Activated naive CD8-positive, alpha-beta T cell (primary cell): ENCODE data around the gene MARCHF10.

Experiments
- H3K27ac Mint-ChIP-seq: one replicate; pipeline ENCODE4 v1.8.0; 2021; ENCODE audit warnings: mixed read lengths
- H3K27me3 Mint-ChIP-seq: one replicate; pipeline ENCODE4 v1.8.0; 2021; ENCODE audit warnings: mixed read lengths
- H3K36me3 Mint-ChIP-seq: one replicate; pipeline ENCODE4 v1.8.0; 2021; ENCODE audit warnings: mixed read lengths
- H3K4me1 Mint-ChIP-seq: one replicate; pipeline ENCODE4 v1.8.0; 2021; ENCODE audit warnings: low read depth, mixed read lengths
- H3K4me3 Mint-ChIP-seq: one replicate; pipeline ENCODE4 v1.8.0; 2021; ENCODE audit warnings: mild to moderate bottlenecking, mixed read lengths
- H3K9me3 Mint-ChIP-seq: one replicate; pipeline ENCODE4 v1.8.0; 2021; ENCODE audit warnings: low read depth, mixed read lengths

MARCHF10 gene

DNA sequence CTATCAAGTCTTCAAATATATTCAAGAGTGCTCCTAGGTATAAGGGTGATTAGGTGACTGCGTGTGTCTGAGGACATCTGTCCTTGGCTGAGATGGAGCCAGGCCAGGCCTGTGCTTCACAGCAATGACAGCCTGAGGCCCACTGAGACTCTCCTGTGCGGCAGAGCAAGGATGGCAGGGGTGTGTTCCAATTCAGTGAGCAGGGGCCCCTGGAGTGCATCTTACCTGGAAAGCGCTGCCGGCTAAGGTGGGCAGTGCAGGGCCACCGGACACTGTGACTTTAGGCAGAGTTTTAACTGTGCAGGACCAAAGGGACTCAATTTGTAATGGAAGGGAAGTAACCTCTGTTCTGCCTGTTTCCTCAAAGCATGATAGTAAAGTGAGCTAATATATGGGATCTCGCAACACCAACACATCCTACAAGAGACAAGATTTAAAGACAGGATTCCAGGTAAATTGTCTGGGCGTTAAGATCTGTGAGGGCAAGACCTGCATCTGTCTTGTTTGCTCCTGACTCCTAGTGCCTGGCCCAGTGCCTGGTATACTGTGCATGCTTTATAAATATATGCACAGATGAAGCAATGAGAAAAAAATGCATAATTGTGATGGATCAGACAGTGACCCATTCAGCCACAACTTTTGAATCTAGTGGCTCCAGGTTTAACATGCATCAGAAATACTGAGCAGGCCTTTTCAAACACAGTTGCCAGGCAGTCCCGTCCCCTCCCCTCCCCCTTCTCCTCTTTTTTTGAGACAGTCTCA is 93.9 kb downstream of the MARCHF10 start:
- Mint-ChIP-seq H3K36me3 (peaks cover 2% of the 10 kb centered on the region), H3K4me3 (no peak overlapping the region), H3K27me3 (no peaks in the 10 kb centered on the region), H3K4me1 (peaks cover 8% of the 10 kb centered on the region), H3K9me3 (no peaks in the 10 kb centered on the region), H3K27ac (no peak overlapping the region)

DNA sequence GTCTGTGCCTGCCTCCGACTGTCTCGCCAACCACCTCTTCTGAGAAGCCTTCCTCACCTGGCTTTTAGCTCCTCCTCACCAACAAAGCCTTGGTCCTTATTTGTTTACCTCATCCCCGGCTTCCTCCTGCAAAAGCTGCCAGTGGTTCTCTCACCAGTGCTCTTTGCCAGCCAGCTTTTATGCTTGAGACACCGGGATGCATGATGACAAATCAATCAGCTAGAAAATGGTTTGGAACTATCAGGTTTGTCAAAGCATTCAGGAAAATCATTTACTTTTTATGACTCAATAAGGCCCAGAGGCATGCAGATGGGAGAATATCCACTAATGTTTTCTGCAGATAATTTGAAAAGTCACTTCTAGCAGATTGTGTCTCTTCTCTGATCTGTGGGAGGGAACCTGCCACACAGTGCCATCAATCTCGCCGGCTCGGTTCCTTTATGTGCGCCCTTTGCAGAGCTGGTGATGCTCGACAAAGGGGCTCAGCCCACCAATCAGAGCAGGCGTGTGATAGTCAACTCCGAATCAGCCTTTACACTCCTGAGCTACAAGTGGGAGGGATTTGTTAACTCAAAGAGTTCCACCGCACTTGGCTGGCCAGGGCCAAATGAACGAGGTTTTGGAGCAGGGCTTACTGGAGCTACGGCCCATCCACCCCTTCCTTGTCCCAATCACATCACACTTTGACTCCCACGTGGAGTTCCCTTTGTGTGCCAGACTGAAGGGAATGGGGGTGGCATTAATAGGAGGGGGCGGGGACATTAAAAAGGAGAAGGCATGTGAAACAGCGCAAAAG is 94.8 kb downstream of the MARCHF10 start:
- no peaks in the 10 kb centered on the region for H3K27me3 Mint-ChIP-seq
- H3K9me3 Mint-ChIP-seq: no peaks in the 10 kb centered on the region
- peaks cover 2% of the 10 kb centered on the region for H3K4me1 Mint-ChIP-seq
- H3K4me3 Mint-ChIP-seq: no peak overlapping the region
- no peak overlapping the region for H3K27ac Mint-ChIP-seq
- H3K36me3 Mint-ChIP-seq: peaks cover 2% of the 10 kb centered on the region

DNA sequence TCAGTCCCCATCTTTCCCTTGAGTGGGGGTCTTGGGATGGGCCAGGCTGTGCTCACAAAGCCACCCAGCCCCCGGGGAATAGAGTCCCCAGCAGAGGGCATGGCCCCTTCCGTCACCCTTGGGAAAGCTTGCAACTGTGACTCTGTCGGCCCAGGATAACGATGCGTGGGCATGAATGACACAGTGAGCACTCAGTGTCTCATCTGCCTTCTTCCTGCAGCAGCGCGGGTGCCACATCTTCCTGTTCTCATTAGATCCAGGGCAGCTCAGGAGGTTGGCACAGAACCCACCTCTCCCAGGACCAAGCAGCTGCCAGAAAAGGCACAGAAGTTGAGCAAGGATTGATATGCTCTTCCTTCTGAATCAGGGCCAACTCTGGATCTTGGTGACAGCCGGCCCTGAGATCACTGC is 95.9 kb downstream of the MARCHF10 start:
- H3K4me1 Mint-ChIP-seq: no peaks in the 10 kb centered on the region
- H3K9me3 Mint-ChIP-seq: no peaks in the 10 kb centered on the region
- no peaks in the 10 kb centered on the region for H3K27me3 Mint-ChIP-seq
- peaks cover 2% of the 10 kb centered on the region for H3K36me3 Mint-ChIP-seq
- no peak overlapping the region for H3K4me3 Mint-ChIP-seq
- H3K27ac Mint-ChIP-seq: no peak overlapping the region

- peaks cover 5% of the 10 kb centered on the region for H3K27me3 Mint-ChIP-seq
- peaks cover 7% of the 10 kb centered on the region for H3K4me1 Mint-ChIP-seq
- no peak overlapping the region for H3K4me3 Mint-ChIP-seq
- H3K36me3 Mint-ChIP-seq: peaks cover 2% of the 10 kb centered on the region
- H3K9me3 Mint-ChIP-seq: no peaks in the 10 kb centered on the region
- H3K27ac Mint-ChIP-seq: no peak overlapping the region
Observed at GRCh38 chr17:62708587-62708986, 99.5 kb downstream of the MARCHF10 start.

DNA sequence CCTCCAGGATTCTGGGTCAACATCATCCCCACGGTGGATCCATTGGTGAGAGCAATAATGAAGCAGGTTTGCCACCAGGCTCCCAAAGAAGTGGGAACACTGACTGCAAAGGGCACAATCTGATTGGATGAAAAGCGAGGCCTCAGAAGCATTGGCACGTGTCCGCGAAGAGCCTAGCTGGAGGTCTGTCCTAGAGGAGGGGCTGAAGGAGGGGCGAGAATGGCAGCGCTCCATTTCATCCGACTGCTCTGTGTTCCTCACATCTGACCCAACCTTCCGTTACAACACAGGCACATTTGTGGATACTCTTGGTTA is 100.7 kb downstream of the MARCHF10 start:
- peaks cover 5% of the 10 kb centered on the region for H3K27me3 Mint-ChIP-seq
- H3K4me3 Mint-ChIP-seq: no peak overlapping the region
- peaks cover 2% of the 10 kb centered on the region for H3K36me3 Mint-ChIP-seq
- peaks cover 7% of the 10 kb centered on the region for H3K4me1 Mint-ChIP-seq
- H3K27ac Mint-ChIP-seq: no peak overlapping the region
- no peaks in the 10 kb centered on the region for H3K9me3 Mint-ChIP-seq

DNA sequence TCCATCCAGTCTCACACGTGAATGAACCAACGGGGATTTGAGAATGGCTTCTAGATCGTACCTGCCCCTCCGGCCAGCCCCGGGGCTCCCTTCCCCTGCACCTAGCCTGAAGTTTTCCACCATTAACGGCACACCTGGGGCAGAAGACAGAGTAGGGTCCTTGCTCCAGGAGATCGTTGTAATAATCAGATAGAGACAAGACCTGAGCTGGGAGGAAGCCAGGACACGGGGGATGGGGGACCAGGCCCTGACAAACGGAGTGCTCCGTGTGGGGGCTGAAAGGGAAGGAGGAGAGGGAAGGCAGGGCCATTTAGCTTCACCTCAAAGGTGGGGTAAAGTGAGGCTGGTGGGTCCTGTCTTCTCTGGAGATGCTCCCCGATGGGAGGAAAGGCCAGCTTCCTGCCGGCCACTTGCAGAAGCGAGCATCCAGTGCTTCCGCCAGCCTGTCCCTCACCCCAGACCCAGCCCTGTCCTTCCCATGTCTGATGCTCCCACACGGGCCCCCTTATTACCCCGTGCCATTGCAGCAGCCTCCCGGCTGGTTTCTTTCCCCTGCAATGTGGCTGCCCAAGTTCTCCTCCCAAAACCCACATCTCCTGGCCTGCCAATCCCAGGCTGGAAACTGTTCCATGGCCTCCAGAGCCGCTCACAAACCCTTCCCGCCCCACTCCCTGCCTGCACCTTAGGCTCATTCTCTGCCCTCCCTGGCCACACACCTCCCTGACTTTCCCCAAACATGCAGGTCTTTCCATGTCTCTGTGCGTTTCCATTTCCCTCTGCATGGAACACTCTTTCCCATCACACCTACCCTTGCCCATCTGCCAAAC is 101.3 kb downstream of the MARCHF10 start:
- Mint-ChIP-seq H3K9me3 (no peaks in the 10 kb centered on the region), H3K4me1 (peaks cover 7% of the 10 kb centered on the region), H3K4me3 (no peak overlapping the region), H3K27ac (no peak overlapping the region), H3K27me3 (peaks cover 5% of the 10 kb centered on the region), H3K36me3 (peaks cover 2% of the 10 kb centered on the region)

DNA sequence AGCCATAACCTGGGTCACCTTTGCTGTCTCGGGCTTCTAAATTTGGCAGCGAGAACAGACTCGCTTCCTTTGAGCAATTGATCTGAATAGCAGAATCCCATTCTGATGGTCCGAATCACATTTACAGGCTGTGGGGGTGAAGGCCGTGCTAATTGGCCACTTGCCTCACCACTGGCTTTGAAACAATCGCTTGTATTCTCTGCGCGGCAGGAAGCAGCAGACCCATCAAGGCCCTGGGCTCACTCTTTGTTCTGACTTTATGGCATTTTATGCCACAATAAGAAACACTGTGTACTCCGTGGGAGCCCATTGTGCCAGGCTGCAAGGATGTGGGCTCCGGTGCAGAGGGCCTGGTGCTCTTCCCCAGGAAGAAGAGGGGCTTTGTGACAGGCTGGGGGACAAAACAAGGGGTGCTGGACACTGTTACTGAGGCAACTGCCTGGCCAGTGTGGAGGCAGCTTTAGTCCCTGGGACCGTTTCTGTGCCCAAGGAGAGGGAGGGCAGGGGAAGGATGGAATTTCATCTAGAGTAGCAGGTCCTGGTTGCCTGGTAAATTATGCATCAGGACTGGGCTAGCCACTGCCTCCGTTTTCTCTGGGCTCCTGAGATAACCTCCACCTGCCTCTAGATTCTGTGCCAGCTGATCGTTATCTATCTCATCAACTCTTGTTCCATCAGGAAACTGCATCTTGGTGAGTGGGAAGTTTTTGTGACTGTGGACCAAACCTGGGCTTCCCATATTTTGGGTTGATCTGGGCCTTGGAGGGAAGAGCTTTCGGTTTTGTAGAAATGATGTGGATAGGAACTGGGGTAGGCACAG is 102.1 kb downstream of the MARCHF10 start:
- no peak overlapping the region for H3K27ac Mint-ChIP-seq

DNA sequence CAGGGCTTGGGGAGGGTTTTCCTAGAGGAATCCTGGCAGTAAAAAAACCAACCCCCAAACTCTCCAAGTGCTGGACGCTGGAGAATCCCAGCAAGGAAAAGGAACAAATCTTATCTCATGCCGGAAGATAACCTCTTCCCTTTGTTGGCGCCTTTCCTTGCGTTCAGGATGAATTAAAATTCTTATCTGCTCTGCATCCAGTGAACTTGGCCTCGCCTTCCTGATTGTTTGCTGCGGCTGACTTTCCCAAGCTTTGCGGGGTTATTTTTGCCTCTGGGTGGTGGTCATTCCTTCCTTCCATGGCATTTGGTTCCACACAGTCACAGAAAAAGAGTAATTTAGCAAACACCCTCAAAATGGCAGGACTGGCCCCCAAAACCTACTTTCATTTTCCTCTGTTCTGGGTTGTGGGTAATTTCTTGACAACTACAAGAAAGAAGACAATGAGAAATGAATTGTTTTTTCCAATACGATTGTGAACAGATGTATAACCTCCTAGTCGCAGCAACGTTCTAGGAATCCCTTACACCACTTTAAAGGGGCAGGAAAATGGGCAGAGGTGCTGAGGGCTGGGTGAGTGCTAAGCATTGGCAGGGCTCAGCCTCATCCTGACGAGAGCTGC is 102.8 kb downstream of the MARCHF10 start:
- peaks cover 2% of the 10 kb centered on the region for H3K36me3 Mint-ChIP-seq
- H3K27ac Mint-ChIP-seq: no peak overlapping the region
- peak overlapping the region; percentile 81 for H3K4me3 Mint-ChIP-seq
- H3K9me3 Mint-ChIP-seq: no peaks in the 10 kb centered on the region
- peaks cover 7% of the 10 kb centered on the region for H3K4me1 Mint-ChIP-seq
- H3K27me3 Mint-ChIP-seq: peaks cover 5% of the 10 kb centered on the region

More for the DNA sequence above, 102.1 kb downstream of the MARCHF10 start:
- peaks cover 5% of the 10 kb centered on the region for H3K27me3 Mint-ChIP-seq
- H3K4me3 Mint-ChIP-seq: no peak overlapping the region
- H3K9me3 Mint-ChIP-seq: no peaks in the 10 kb centered on the region
- peaks cover 2% of the 10 kb centered on the region for H3K36me3 Mint-ChIP-seq
- peaks cover 7% of the 10 kb centered on the region for H3K4me1 Mint-ChIP-seq

DNA sequence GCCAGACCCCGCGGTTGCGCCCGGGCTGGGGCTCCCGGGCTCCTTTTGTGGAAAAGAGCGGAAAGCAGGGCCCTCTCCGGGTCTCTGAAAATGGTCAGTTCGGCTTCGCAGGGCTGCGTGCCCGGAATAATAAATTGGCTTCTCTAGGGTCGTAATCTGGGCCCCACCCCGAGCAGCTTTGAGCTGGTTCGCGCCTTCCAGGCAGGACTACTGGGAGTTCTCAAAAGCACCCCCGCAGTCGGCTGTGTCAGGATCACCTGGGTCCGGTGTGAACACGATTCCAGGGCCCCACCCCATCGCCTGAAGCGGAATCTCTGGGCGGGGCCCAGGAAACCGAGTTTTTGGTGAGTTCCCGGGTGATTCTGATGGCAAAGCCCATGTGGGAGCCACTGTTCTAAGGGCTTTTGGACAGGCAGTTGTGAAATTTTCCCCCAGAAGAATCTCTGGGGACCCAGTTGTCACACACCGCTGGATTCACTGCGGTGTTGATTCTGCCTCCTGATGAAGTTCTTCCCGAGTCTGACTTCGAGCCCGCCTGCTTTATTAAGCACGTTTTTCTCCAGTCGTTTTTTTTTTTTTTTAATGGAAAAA is 103.6 kb downstream of the MARCHF10 start:
- H3K27me3 Mint-ChIP-seq: peaks cover 5% of the 10 kb centered on the region
- H3K36me3 Mint-ChIP-seq: no peaks in the 10 kb centered on the region
- H3K27ac Mint-ChIP-seq: no peak overlapping the region
- H3K4me1 Mint-ChIP-seq: peaks cover 7% of the 10 kb centered on the region
- H3K9me3 Mint-ChIP-seq: no peaks in the 10 kb centered on the region
- H3K4me3 Mint-ChIP-seq: peak overlapping the region; percentile 81

- H3K9me3 Mint-ChIP-seq: no peaks in the 10 kb centered on the region
Observed at GRCh38 chr17:62703776-62704380, 104.2 kb downstream of the MARCHF10 start.

DNA sequence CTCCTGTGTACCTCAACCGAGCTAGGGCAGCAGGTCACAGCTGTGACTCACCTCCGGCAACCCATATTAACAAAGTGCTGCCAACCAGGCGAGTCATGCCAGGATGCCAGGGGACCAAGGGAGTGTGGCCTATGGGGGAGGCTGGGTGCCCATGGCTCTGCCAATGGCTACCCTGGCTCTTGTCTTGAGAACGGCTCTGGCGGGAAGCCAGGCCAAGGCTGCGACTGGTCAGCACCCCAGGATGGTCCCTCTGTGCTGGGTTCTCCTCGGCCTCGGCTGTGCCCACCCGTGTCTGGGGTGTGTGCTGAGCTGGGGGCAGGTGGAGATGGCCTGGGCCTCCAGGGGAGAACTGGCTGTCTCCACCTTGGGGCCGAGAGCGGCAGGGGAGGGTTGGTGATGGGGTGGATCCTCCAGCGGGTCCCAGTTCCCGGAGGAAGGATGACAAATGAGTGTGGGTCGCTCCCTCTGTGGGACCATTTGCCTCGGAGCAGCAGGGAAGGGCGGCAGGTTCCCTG is 104.8 kb downstream of the MARCHF10 start:
- no peaks in the 10 kb centered on the region for H3K9me3 Mint-ChIP-seq
- H3K4me1 Mint-ChIP-seq: peaks cover 7% of the 10 kb centered on the region
- H3K27me3 Mint-ChIP-seq: peaks cover 5% of the 10 kb centered on the region
- no peaks in the 10 kb centered on the region for H3K36me3 Mint-ChIP-seq
- H3K27ac Mint-ChIP-seq: no peak overlapping the region
- H3K4me3 Mint-ChIP-seq: peak overlapping the region; percentile 27

More at GRCh38 chr17:62703776-62704380, 104.2 kb downstream of the MARCHF10 start:
- peaks cover 7% of the 10 kb centered on the region for H3K4me1 Mint-ChIP-seq
- no peaks in the 10 kb centered on the region for H3K36me3 Mint-ChIP-seq
- peak overlapping the region; percentile 27 for H3K4me3 Mint-ChIP-seq
- H3K27me3 Mint-ChIP-seq: peaks cover 5% of the 10 kb centered on the region
- H3K27ac Mint-ChIP-seq: no peak overlapping the region

DNA sequence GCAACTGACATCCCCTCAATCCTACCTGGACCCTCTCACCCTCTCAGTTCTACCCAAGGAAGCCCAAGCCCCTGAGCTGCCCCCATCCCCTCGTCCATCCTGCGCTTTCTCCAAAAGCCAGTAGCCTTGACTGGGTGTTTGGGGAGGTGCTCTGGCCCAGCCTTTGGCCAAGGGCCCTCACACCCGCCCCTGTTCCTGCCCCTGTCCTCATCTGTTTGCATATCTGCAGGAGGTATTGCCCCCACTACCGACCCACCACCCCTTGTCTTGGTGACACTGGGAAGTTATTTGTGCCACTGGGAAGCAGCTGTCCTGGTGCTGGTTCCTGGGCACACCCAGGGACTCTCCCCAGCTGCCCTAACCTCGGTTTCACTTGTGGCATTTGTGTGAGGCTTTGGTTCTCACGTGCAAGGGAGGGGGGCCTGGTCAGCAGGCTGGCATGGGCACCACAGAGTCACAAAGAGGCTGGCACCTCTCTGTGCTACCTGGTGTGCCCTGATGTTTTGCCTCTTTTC is 105.3 kb downstream of the MARCHF10 start:
- Mint-ChIP-seq H3K4me1 (peaks cover 7% of the 10 kb centered on the region), H3K4me3 (no peak overlapping the region), H3K36me3 (no peaks in the 10 kb centered on the region), H3K9me3 (no peaks in the 10 kb centered on the region), H3K27ac (no peak overlapping the region), H3K27me3 (peaks cover 5% of the 10 kb centered on the region)

- Mint-ChIP-seq H3K9me3 (no peaks in the 10 kb centered on the region), H3K4me3 (no peak overlapping the region), H3K4me1 (peaks cover 7% of the 10 kb centered on the region), H3K27ac (no peak overlapping the region), H3K36me3 (no peaks in the 10 kb centered on the region), H3K27me3 (peaks cover 5% of the 10 kb centered on the region)
Observed at GRCh38 chr17:62701706-62702085, 106.4 kb downstream of the MARCHF10 start.
